NB4 (cell line): ENCODE data around the gene PRRX2.

Experiments used
- DNase-seq: peaks from one replicate; pipeline ENCODE4 v3.0.0; 2010; ENCODE audit warnings: low read depth
- H3K4me3 ChIP-seq: one replicate; pipeline ENCODE4 v1.5.1; 2011; ENCODE audit warnings: mild to moderate bottlenecking, low read depth, low read length, moderate library complexity
- MYC ChIP-seq: IDR thresholded peaks from 2 replicates; pipeline ENCODE4 v1.6.1; 2011; ENCODE audit warnings: low read depth, low read length
- POLR2A ChIP-seq: IDR thresholded peaks from 2 replicates; pipeline ENCODE4 v1.6.1; 2011; ENCODE audit warnings: mild to moderate bottlenecking; ENCODE audit not compliant: insufficient read length; ENCODE audit errors: extremely low read depth
- TF ChIP-seq, protein P1 (sequence below): IDR thresholded peaks from 2 replicates; pipeline ENCODE4 v1.6.1; 2011; ENCODE audit warnings: low read depth, low read length
- TF ChIP-seq, protein P2 (sequence below): IDR thresholded peaks from one replicate; pipeline ENCODE4 v1.5.1; 2012; ENCODE audit warnings: low read depth, low read length

The PRRX2 gene

DNA sequence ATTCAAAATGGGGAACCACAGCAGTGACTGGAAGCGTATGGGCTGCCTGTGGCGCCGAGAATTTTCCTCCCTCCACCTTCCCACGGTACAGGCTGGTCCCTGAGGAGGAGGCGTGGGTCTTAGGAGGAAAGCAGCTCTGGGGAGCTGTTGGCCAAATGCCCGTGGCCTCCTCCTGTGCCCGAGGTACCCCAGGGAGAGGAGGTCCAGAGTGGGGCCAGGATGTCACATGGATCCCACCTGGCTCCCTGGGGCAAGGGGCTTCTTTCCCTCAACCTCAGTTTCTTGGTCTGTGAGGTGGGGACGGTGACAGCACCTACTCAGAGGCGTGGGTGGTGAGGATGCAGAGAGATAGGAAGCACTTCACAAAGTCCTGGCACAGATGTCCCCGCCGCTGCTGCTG is 16.5 kb downstream of the PRRX2 start:
- DNase-seq = no peak
- TF ChIP-seq MYC (no peak), POLR2A (no peak)
- TF ChIP-seq, protein P1, sequence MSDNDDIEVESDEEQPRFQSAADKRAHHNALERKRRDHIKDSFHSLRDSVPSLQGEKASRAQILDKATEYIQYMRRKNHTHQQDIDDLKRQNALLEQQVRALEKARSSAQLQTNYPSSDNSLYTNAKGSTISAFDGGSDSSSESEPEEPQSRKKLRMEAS = no peak
- TF ChIP-seq, protein P2, sequence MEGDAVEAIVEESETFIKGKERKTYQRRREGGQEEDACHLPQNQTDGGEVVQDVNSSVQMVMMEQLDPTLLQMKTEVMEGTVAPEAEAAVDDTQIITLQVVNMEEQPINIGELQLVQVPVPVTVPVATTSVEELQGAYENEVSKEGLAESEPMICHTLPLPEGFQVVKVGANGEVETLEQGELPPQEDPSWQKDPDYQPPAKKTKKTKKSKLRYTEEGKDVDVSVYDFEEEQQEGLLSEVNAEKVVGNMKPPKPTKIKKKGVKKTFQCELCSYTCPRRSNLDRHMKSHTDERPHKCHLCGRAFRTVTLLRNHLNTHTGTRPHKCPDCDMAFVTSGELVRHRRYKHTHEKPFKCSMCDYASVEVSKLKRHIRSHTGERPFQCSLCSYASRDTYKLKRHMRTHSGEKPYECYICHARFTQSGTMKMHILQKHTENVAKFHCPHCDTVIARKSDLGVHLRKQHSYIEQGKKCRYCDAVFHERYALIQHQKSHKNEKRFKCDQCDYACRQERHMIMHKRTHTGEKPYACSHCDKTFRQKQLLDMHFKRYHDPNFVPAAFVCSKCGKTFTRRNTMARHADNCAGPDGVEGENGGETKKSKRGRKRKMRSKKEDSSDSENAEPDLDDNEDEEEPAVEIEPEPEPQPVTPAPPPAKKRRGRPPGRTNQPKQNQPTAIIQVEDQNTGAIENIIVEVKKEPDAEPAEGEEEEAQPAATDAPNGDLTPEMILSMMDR = no peak
- H3K4me3 ChIP-seq = no peak overlapping the region

DNA sequence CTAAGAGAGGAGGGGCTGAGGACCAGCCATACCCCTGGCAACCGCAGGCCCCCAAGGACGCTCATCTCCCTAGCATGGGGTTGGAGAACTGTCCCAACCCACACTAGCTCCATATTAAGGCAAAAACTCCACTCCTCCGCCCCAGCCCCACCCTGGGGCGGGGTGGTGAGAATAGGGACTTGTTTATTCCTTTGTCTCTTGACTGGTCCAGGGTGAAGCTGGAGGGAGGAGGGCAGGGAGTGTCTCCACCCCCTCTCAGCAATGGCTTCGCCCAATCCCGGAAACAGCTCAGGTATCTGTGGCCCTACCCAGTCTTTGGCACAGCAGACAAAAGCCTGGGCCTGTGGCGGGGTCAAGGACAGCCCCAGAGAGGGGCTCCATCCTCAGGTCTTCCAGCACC is 16.9 kb downstream of the PRRX2 start:
- no peak for DNase-seq
- TF ChIP-seq, protein P1 = no peak
- TF ChIP-seq POLR2A (no peak), MYC (no peak)
- TF ChIP-seq, protein P2 = no peak
- no peak overlapping the region for H3K4me3 ChIP-seq

GRCh38 chr9:129685220-129685932 is 19.9 kb downstream of the PRRX2 start:
- DNase-seq = no peak
- TF ChIP-seq, protein P2 = no peak
- TF ChIP-seq POLR2A = no peak
- TF ChIP-seq, protein P1 = no peak
- no peak for TF ChIP-seq MYC
- no peak overlapping the region for H3K4me3 ChIP-seq

DNA sequence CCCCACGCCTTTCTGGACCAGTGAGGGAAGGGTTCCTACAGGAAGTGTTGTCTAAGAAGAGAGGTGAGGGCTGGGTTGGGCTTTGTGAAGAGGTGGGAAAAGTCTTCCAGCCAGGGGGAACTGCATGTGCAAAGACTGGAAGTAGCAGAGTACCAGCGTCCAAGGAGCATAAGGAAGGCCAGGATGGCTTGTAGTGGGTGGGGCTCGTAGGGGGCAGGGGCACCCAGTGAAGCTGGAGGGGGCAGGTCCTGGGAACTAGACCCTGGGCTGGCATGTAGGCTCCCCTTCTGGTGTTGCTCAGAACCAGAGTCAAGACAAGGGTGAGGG is 20.4 kb downstream of the PRRX2 start:
- no peak for DNase-seq

DNA sequence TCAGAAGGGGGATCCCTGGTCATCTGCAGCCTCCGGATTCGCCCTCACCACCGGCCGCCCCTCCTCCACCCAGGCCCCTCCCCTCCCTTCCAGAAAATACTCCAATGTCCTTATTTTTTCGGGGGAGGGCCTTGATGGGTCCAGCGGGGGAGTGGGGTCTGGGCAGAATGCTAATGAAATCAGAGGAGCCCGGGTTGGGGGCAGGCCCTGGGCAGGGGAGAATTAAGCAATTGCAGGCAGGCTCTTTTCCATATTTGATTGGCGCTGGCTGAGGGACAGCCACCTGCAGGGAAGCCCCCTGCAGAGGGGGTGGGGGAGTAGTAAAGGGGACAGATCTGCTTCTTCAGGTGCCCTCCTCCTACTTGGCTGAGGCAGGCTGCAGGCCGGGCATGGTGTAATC is 21.3 kb downstream of the PRRX2 start:
- DNase-seq = no peak
- no peak overlapping the region for H3K4me3 ChIP-seq
- no peak for TF ChIP-seq MYC
- no peak for TF ChIP-seq POLR2A
- TF ChIP-seq, protein P2 = no peak
- TF ChIP-seq, protein P1 = no peak

More for the DNA sequence above, 20.4 kb downstream of the PRRX2 start:
- TF ChIP-seq, protein P2 = no peak
- TF ChIP-seq MYC (no peak), POLR2A (no peak)
- TF ChIP-seq, protein P1 = no peak
- no peak overlapping the region for H3K4me3 ChIP-seq
